HG03342 (cell line): ENCODE results near the gene CEACAM18.

ENCODE experiments used
- ATAC-seq: cut with Tn5 transposase; IDR thresholded peaks from one replicate; pipeline ENCODE4 v1.9.1; 2021; ENCODE audit warnings: mild to moderate bottlenecking, moderate library complexity; ENCODE audit not compliant: unreplicated experiment

Gene CEACAM18

DNA sequence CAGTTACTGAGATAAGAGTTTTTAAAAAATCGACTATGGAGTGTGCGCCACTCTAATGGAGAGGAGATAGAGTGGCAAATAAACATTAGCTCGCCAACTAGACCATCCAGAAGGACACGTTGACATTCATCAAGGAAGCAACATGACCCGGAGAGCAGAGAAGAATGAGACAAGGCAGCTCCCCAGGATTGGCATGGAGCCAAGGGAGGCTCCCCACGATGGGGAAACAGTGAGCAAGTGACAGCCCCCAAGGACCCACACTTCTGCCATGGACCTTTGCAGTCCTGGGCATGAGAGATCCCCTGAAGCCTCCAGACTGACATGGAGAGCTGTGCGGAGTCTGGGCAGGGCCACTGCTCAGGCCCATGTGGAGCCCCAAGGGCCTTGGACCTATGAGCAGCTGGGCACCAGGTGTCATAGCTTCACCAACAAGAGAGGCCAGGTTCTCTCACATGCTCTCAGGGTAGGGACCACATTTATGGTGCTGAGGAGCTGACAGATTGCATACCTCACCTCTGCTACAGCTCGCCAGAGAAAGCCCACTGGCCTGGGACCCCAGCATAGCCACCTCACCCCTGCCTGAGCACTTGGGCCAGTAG lies 46.4 kb downstream of the CEACAM18 start:
- ATAC-seq = no peak

DNA sequence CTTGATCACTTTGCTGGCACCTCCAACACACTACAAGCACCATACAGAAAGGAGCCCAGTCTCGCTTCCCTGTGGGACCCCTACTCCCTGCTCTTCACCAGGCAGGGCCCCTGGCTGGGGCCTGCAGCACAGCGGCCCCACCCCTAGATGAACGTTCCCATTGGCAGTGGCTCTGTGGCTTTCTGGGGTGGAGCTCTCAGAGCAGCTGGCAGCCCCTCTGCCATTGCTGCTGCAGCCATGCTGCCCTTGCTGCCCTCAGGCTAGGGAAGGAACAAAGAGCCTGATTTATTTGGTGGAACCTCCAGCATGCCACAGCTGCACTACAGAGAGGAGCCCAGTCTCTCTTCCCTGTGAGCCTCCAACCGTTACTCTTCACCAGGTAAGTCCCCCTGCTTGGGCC lies 47.3 kb downstream of the CEACAM18 start:
- ATAC-seq = no peak

DNA sequence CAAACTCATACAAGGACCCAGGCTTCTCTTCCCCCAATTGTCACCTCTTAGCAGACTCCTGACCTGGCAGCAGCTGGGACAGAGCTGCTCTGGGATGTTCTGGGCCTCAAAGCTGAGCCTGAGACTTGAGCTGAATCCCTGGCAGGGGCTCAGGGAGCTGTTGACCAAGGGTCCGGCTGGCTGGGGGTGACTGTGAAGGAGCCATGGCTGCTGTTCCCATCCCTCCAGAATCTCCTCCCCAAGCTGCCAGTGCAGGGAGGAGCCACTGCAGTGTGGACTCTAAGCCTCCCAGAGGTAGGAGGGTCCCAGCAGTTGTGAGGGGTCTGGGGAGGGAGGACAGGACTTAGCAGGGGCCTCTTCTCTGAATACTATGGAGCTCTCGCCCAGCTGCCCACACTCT lies 51.0 kb downstream of the CEACAM18 start:
- no peak for ATAC-seq

DNA sequence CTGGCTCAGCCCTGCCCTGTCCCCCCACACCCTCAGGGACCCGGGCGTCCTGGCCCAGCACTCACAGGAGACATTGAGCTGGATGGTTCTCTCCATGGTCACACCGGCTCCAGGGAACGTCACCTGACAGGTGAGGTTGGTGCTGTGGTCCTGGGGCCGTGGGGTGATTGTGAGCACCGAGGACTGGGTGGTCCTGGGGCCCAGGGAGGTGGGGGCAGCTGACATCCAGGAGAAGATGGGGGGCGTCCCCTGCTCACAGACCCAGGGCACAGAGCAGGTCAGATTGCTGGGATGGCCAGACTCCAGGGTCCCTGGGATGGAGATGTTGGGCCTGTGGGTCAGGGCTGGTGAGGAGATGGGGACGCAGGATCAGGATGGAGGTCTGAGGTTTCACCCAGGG lies 52.3 kb downstream of the CEACAM18 start:
- no peak for ATAC-seq

DNA sequence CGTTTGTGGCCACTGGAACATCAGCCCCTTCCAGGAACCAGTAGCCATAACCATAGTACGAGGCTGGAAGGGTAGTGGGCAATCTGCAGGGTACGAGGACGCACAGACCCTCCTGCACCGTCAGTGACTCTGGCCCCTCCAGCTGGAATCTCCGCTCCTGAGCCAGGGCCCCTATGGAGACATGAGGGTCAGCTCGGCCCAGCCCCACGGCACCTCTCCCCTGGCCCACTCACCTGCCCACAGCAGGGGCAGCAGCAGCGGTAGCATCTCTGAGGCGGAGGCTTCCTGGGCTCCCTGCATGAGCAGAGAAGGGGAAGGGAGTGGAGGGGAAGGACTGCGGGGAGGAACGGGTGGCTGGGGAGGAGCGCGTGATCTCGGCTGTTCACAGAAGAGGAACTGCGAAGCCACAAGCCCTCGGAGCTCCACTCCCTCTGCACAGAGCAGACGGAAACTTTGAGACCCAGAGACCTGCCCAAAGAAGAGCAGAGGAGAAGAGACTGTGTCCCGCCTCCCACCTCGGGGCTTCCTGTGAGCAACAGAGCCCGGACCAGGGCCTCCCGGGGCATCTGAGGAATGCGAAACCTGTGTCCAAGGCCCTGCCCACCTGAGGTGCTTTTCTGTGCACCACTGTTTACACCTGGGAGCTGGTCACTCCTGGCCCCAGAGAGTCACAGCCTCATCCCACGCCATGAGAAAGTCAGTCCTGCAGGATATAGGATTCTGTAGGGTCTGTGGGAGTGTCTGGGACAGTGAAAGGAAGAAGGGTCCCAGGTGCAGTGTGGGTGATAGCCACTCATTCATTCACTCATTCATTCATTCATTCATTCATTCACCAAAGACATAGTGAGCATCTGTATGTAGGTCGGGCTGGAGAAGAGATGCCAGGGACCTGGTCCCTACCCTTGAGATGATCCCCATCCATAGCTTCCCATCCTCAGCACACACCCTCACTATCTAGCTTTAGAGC lies 53.3 kb downstream of the CEACAM18 start, which contains the start of gene SIGLEC6:
SIGLEC6 (minus strand) TSS at position 322 of the 967 bp plus-strand sequence; CDS start at position 300, 22 bp downstream.
- no peak for ATAC-seq

DNA sequence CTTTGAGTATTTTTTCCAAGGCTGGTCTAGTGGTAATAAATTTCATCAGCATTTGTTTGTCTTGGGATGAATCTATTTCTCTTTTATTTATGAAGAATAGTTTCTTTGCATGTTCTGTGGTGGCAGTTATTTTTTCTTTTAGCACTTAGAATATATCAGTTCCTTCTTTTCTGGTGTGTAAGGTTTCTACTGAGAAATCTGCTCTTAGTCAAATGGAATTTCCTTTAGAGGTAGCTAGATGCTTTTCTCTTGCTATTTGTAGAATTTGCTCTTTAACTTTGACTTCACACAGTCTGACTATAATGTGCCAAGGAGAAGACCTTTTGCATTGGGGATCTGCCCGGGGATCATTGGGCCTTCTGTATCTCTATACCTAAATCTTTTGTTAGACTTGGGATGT lies 57.2 kb downstream of the CEACAM18 start:
- no peak for ATAC-seq

DNA sequence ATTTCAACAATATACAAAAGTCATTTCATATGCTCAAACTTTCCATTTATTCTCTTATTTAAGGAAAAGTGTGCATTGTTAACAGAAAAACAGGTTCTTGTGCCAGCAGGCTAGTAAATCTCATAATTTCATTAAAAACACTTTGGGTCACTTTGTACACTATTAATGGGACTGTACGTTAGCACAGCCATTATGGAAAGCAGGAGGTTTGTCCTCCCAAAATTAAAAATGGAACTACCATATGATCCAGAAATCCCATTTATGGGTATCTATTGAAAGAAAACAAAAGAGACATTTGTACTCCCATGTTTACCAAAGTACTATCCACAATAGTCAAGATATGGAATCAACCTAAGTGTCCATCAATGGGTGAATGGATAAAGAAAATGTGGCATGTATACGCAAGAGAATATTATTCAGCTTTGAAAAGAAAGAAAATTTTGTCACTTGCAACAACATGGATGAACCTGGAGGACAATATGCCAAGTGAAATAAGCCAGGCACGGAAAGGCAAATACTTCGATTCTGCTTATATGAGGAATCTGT lies 61.6 kb downstream of the CEACAM18 start:
- ATAC-seq = no peak
